Astrocyte (in vitro differentiated cells and primary cell): ENCODE data around the gene PTGR3. TPM values are rescaled to one million over a fixed set of nuclear protein-coding genes. Genes with fewer than 3 reads are reported as not detected.

ENCODE experiments used
- DNase-seq: peaks from one replicate; pipeline ENCODE4 v3.0.0-alpha.2; 2010; ENCODE audit warnings: low read depth
- FAIRE-seq: peaks from 2 replicates; lab custom pipeline; 2011; peaks lifted over from hg19 to GRCh38; lab: Jason Lieb, UNC
- H2AFZ ChIP-seq: 2 replicates; pipeline ENCODE4 v1.6.0; 2012; ENCODE audit warnings: low read depth, low read length, inconsistent platforms
- H3K27ac ChIP-seq: 2 replicates; pipeline ENCODE4 v1.5.1; 2011; ENCODE audit warnings: low read depth, low read length, inconsistent platforms
- H3K27me3 ChIP-seq: 2 replicates; pipeline ENCODE4 v1.6.0; 2011; ENCODE audit warnings: low read length, inconsistent platforms; ENCODE audit not compliant: insufficient read depth
- H3K36me3 ChIP-seq: 2 replicates; pipeline ENCODE4 v1.5.1; 2011; ENCODE audit warnings: low read length, inconsistent platforms; ENCODE audit not compliant: insufficient read depth
- H3K4me1 ChIP-seq: 2 replicates; pipeline ENCODE4 v1.5.1; 2011; ENCODE audit warnings: low read length, inconsistent platforms; ENCODE audit not compliant: insufficient read depth
- H3K4me2 ChIP-seq: 2 replicates; pipeline ENCODE4 v1.6.0; 2012; ENCODE audit warnings: low read length, inconsistent platforms
- H3K4me3 ChIP-seq: 2 replicates; pipeline ENCODE4 v1.5.1; 2011; ENCODE audit warnings: low read depth, mild to moderate bottlenecking, low read length, inconsistent platforms; ENCODE audit not compliant: insufficient read depth
- H3K79me2 ChIP-seq: 2 replicates; pipeline ENCODE4 v1.6.0; 2012; ENCODE audit warnings: mild to moderate bottlenecking, low read length, inconsistent platforms; ENCODE audit not compliant: insufficient read depth
- H3K9ac ChIP-seq: 2 replicates; pipeline ENCODE4 v1.6.0; 2012; ENCODE audit warnings: mild to moderate bottlenecking, low read length, inconsistent platforms
- H3K9me3 ChIP-seq: 2 replicates; pipeline ENCODE4 v1.5.1; 2012; ENCODE audit warnings: low read depth, mild to moderate bottlenecking, low read length, inconsistent platforms; ENCODE audit not compliant: insufficient read depth
- H4K20me1 ChIP-seq: 2 replicates; pipeline ENCODE4 v1.6.0; 2012; ENCODE audit warnings: low read length, inconsistent platforms; ENCODE audit not compliant: insufficient read depth
- H3K27ac Mint-ChIP-seq: one replicate; pipeline ENCODE4 v1.8.0; 2021; ENCODE audit warnings: mild to moderate bottlenecking, mixed read lengths; ENCODE audit not compliant: unreplicated experiment
- H3K27me3 Mint-ChIP-seq: one replicate; pipeline ENCODE4 v1.8.0; 2021; ENCODE audit warnings: low read depth, mixed read lengths; ENCODE audit not compliant: unreplicated experiment
- H3K36me3 Mint-ChIP-seq: one replicate; pipeline ENCODE4 v1.8.0; 2021; ENCODE audit warnings: low read depth, mixed read lengths; ENCODE audit not compliant: unreplicated experiment
- H3K4me1 Mint-ChIP-seq: one replicate; pipeline ENCODE4 v1.8.0; 2021; ENCODE audit warnings: low read depth, mixed read lengths; ENCODE audit not compliant: unreplicated experiment
- H3K4me3 Mint-ChIP-seq: one replicate; pipeline ENCODE4 v1.8.0; 2021; ENCODE audit warnings: mild to moderate bottlenecking, moderate library complexity, mixed read lengths; ENCODE audit not compliant: unreplicated experiment
- H3K9me3 Mint-ChIP-seq: one replicate; pipeline ENCODE4 v1.8.0; 2021; ENCODE audit warnings: mild to moderate bottlenecking, mixed read lengths; ENCODE audit not compliant: unreplicated experiment
- CTCF ChIP-seq: IDR thresholded peaks from 2 replicates; pipeline ENCODE4 v1.5.1; 2011; ENCODE audit warnings: low read depth, mild to moderate bottlenecking, inconsistent platforms, low read length, moderate library complexity; ENCODE audit not compliant: insufficient read depth
- EZH2 ChIP-seq: IDR thresholded peaks from 2 replicates; pipeline ENCODE4 v1.6.1; 2012; ENCODE audit warnings: mild to moderate bottlenecking, low read length, inconsistent platforms; ENCODE audit not compliant: insufficient read depth
- total RNA-seq: library from RNA; stranded (reverse); gene quantifications from 2 replicates; pipeline ENCODE4 v1.2.1, GENCODE V29; 2021

The PTGR3 gene
- total RNA-seq, 1 donor from 2014 or later: 8.4 TPM

GRCh38 chr18:75211953-75212750 is 3.2 kb upstream of the PTGR3 start:
- peak overlapping the region; percentile 65 for H3K9ac ChIP-seq
- Mint-ChIP-seq H3K36me3 (no peaks in the 10 kb centered on the region), H3K4me3 (peak overlapping the region; percentile 86), H3K9me3 (no peaks in the 10 kb centered on the region), H3K27ac (peak overlapping the region; percentile 79), H3K4me1 (peaks cover 18% of the 10 kb centered on the region), H3K27me3 (peaks cover 14% of the 10 kb centered on the region)
- H3K27me3 ChIP-seq: no peaks in the 10 kb centered on the region
- H3K4me2 ChIP-seq: peak overlapping the region; percentile 85
- no peak for TF ChIP-seq CTCF
- no peak for TF ChIP-seq EZH2
- peak overlapping the region; percentile 56 for H3K4me3 ChIP-seq
- no peaks in the 10 kb centered on the region for H3K36me3 ChIP-seq
- FAIRE-seq (no peak), DNase-seq (no peak)
- peaks cover 23% of the 10 kb centered on the region for H3K4me1 ChIP-seq
- peaks cover 7% of the 10 kb centered on the region for H4K20me1 ChIP-seq
- H2AFZ ChIP-seq: peak overlapping the region; percentile 50
- H3K27ac ChIP-seq: no peak overlapping the region
- H3K9me3 ChIP-seq: no peaks in the 10 kb centered on the region
- peaks cover 39% of the 10 kb centered on the region for H3K79me2 ChIP-seq

- Histone ChIP-seq H3K36me3 (no peaks in the 10 kb centered on the region), H3K79me2 (peaks cover 40% of the 10 kb centered on the region), H4K20me1 (peaks cover 13% of the 10 kb centered on the region), H3K9ac (peak overlapping the region; percentile 65), H2AFZ (peak overlapping the region; percentile 50), H3K4me1 (peaks cover 27% of the 10 kb centered on the region), H3K9me3 (no peaks in the 10 kb centered on the region), H3K27ac (no peak overlapping the region), H3K4me3 (peak overlapping the region; percentile 56), H3K27me3 (no peaks in the 10 kb centered on the region), H3K4me2 (peak overlapping the region; percentile 85)
- Mint-ChIP-seq H3K27ac (no peak overlapping the region), H3K9me3 (no peaks in the 10 kb centered on the region), H3K4me1 (peaks cover 19% of the 10 kb centered on the region), H3K4me3 (no peak overlapping the region), H3K27me3 (peaks cover 19% of the 10 kb centered on the region), H3K36me3 (no peaks in the 10 kb centered on the region)
- DNase-seq: no peak
- no peak for FAIRE-seq
- TF ChIP-seq CTCF (no peak), EZH2 (no peak)
Observed at GRCh38 chr18:75211626-75211952, 2.6 kb upstream of the PTGR3 start.

GRCh38 chr18:75211002-75211621 is 2.2 kb upstream of the PTGR3 start:
- Histone ChIP-seq H3K9ac (peak overlapping the region; percentile 80), H3K4me1 (peaks cover 27% of the 10 kb centered on the region), H3K4me3 (peak overlapping the region; percentile 79), H3K27me3 (no peaks in the 10 kb centered on the region), H3K79me2 (peaks cover 42% of the 10 kb centered on the region), H2AFZ (peak overlapping the region; percentile 63), H4K20me1 (peaks cover 17% of the 10 kb centered on the region), H3K36me3 (no peaks in the 10 kb centered on the region), H3K4me2 (peak overlapping the region; percentile 88), H3K27ac (peak overlapping the region; percentile 11), H3K9me3 (no peaks in the 10 kb centered on the region)
- Mint-ChIP-seq H3K27ac (peak overlapping the region; percentile 81), H3K9me3 (no peaks in the 10 kb centered on the region), H3K4me3 (peak overlapping the region; percentile 92), H3K27me3 (peaks cover 24% of the 10 kb centered on the region), H3K4me1 (peaks cover 19% of the 10 kb centered on the region), H3K36me3 (no peaks in the 10 kb centered on the region)
- DNase-seq (no peak), FAIRE-seq (no peak)
- TF ChIP-seq EZH2 (no peak), CTCF (no peak)
